Kidney tubule cell (primary cell): ENCODE results near the gene SLFNL1.

Source experiments
- DNase-seq: peaks from one replicate; pipeline ENCODE4 v3.0.0-alpha.2; 2018; ENCODE audit warnings: low spot score

Gene SLFNL1

DNA sequence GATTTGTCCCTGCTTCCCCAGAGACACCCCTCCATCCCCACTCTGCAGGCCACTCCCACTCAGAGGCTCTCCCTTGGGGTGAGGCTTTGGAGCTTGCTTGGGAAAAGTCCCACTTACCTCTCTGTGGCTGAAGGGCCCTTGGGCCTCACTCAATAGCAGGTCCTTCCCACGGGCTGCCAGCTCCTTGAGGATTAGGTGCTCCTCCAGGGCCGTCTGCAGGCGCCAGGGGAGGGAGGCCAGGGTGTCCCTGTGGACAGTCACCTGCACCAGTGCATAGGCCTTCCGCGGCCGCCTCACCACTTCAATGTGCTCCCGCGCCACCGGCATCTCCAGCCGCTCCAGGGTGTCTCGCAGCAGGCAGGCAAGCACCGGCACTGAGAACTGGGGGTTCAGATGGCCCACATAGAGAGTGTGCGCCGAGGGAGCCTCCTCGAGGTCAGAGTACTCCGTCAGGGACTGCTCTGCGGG lies 1.4 kb downstream of the SLFNL1 start:
- no peak for DNase-seq

DNA sequence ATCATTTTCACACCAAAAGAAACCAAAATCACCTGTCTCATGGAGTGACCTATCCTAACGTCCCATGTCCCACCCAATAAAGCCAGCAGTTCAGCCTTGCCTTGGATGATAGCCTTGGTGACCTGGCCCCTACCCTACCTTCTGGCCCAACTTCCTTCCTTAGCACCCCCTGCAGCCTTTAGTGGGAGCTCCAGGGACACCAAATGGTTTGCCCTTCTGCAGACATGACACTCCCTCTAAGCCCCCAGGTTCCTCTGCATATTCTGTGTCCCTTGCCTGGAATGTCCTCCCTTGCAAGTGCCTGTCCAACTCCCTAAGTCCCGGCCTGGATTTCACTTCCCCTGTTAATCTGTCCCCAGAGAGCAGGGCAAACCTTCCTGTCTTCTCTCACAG lies 2.2 kb downstream of the SLFNL1 start:
- no peak for DNase-seq

- no peak for DNase-seq
Observed at GRCh38 chr1:41018018-41018410, 3.5 kb downstream of the SLFNL1 start.

GRCh38 chr1:41017141-41018017 lies 4.1 kb downstream of the SLFNL1 start:
- DNase-seq = no peak

DNA sequence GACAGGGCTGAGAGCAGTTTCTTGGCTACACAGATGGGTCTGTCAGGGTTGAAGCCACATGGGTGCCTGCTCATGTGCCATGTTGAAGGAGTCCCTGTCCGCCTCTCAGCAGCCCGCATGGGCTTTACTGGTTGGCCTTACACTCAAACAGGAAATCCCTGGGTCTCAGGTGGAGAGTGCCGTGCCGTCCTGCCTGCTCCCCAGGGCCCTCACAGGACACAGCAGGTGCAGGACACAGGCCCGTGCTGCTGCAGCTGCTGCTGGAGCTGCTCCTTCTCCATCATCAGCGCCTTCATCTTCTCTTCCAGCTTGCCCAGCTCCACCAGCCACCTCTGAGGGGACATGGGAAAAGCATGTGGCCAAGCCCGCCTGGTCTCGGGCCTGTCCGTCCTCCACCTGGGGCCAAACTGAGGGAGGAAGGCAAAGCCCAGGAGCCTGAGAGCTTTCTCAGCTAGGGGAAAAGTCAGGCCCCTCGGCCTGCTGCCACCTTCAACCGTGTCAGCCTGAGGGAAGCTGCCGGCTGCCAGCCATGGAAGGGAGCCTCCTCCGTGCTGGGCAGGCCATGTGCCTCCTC lies 5.5 kb downstream of the SLFNL1 start:
- DNase-seq = no peak

DNA sequence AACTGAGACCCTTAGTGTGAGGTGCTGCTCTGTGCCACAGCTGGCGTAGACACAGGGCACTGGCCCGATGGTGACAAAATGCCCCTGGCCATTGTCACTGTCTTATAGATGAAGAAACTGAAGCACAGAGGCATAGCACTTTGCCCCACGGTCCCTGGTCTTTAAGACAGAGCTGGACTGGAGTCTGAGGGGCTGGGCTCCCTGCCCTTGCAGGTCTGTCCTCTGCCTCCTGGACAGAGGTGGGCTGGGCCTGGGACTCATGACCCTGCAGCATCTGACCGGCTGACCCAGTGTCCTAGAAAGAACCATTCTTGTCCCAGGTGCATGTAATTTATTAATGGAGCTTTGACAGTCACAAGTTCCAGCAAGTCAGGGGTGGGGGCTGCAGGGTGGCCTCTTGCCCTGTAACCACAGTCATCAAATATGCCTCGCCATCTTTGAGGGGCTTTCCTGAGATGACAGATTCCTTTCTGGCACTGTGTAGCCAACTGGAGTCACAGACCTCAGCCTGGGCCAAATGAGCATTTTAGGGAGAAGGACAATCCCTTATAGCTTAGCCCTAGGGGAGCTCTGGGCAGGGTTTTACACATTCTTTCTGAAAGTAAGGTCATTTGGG lies 6.1 kb downstream of the SLFNL1 start:
- DNase-seq = no peak

- DNase-seq = no peak
Observed at GRCh38 chr1:41014871-41015270, 6.7 kb downstream of the SLFNL1 start.

- peak; percentile 69 for DNase-seq
Observed at GRCh38 chr1:41013796-41014195, 7.7 kb downstream of the SLFNL1 start.

DNA sequence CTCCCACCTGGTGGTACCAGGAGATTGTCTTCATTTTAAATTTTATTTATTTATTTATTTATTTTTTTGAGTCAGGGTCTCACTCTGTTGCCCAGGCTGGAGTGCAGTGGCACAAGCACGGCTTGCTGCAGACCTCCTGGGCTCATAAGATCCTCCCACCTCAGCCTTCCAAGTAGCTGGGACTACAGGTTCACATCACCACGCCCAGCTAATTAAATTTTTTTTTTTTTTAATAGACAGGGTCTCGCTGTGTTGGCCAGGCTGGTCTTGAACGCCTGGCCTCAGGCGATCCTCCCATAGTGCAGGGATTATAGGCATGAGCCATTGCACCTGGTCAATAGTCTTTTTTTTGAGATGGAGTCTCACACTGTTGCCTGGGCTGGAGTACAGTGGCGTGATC lies 8.5 kb downstream of the SLFNL1 start:
- no peak for DNase-seq

DNA sequence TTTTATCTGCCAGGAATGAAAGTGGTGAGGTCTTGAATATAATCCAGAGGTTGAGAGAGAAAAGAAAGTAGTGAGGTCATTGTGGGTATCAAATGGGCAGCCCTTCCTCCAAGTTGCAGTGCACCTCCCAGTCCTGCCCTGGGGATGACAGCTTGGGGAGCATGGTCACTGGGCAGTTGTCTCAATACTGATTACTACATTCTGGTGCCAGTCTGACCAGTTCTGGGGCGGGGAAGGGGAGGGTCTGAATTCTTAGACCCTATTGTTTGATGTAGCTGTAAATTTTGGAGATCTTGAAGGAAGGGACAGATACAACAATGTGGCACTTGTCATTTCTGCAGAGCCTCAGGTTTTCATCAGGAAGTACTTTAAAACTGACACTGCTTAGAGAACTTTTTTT lies 11.2 kb downstream of the SLFNL1 start:
- no peak for DNase-seq

DNA sequence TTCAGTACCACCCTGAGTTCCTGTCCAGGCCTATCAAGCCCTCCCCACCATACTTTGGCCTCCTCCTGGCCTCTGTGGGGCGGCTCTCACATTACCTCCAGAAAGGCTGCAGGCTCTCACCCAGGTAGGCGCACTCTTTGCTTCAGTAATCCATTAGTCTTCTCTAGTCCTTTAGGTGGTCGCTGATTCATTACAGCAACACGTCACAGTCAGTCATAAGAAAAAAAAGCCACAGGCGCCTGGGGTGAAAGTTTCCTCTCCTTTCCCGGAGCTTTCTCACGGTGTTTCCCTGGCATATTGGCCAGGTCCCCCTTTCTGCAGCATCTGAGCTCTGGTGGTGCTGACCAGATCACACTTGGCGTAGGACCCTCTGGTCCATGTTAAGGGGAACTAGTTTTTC lies 12.1 kb downstream of the SLFNL1 start:
- peak; percentile 33 for DNase-seq

- no peak for DNase-seq
Observed at GRCh38 chr1:41006942-41007865, 14.3 kb downstream of the SLFNL1 start.

- no peak for DNase-seq
Observed at GRCh38 chr1:41005876-41006275, 15.6 kb downstream of the SLFNL1 start.

GRCh38 chr1:41003640-41004220 lies 17.8 kb downstream of the SLFNL1 start:
- peak; percentile 99 for DNase-seq

DNA sequence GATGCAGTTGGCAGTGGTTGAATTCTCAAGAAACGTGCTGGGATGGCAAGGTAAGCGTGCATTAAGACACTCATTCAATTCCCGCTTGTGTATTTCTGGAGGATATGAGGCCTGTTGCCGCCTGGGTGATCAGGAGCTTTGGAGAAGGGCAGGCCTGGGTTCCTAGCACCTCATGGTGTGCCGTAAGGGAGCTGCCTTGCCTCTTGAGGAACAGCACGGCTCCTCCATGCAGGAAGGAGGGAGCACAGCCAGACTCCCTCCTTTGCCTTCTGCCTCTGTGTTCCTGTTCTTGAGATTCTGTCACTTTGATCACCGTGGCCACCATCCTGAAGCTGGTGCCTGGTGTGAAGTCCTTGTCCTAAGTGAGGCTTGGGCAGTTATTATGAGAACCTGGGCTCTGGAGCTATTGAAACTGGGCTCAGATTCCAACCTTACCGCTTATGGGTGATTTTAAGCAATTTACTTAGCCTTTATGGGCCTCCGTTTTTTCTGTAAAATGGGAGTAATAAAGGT lies 18.3 kb downstream of the SLFNL1 start:
- DNase-seq = no peak

GRCh38 chr1:40998668-40999067 lies 22.9 kb downstream of the SLFNL1 start:
- DNase-seq = no peak

DNA sequence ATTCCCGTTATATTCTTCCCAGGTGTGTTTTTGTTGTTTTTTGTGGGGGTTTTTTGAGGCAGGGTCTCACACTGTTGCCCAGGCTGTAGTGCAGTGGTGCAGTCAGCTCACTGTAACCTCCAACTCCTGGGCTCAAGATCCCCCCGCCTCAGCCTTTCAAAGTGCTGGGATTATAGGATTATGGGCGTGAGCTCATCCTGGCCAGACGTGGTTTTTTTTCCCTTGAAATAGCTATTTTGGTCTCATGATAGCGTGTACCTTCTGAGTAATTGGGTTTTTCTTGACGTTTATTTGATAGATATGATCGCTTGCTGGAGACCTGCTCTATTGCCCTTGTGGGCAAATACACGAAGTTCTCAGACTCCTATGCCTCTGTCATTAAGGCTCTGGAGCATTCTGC lies 24.4 kb downstream of the SLFNL1 start:
- DNase-seq = no peak

- no peak for DNase-seq
Observed at GRCh38 chr1:40989066-40989465, 32.5 kb downstream of the SLFNL1 start.

DNA sequence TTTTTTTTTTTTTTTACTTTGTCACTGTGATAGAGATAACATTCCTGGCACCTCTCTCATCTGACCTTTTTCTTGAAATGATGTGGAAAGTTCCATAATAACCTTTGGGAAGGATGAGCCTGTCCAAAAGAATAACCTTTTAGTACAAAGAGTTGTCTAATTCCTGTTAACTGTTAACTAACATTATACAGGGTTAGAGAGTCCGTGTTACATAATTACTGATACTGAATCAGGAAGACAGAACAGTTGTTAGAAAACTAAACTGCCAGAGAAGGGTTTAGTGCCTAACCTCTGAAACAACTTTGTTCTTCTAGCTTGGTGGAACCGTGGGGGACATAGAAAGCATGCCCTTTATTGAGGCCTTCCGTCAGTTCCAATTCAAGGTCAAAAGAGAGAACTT lies 33.2 kb downstream of the SLFNL1 start:
- DNase-seq = no peak

- DNase-seq = no peak
Observed at GRCh38 chr1:40987439-40988276, 33.9 kb downstream of the SLFNL1 start.

DNA sequence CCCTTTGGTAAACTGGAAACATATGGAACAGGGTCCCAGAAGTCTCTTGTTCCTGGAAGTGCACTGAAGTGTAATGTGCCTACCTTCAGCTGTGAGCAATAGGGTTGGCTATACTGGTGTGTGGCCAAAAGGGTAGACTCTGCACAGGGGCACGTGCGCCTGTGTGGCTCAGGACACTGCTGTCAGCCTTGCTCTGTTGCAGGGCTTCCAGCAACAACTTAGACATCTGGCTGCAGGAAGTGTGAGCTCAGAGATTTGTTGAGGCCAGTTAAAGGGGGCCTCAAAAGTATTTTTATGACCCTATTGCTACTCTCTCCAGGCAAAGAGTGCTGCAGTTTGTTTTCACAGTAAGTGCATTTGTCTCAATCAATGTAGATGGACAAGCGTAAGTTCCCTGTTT lies 34.6 kb downstream of the SLFNL1 start:
- DNase-seq = no peak
